HPDE6-E6E7 (cell line): ENCODE data around the gene SPSB1.

ENCODE experiments used
- DNase-seq: peaks from one replicate; pipeline ENCODE4 v3.0.0; 2011; ENCODE audit warnings: missing footprints; ENCODE audit errors: extremely low spot score

The SPSB1 gene

GRCh38 chr1:9344426-9345200 is 51.9 kb downstream of the SPSB1 start:
- no peak for DNase-seq

- DNase-seq = no peak
These were observed 52.8 kb downstream of the SPSB1 start for GRCh38 chr1:9345471-9345870.

GRCh38 chr1:9345922-9346321 is 53.2 kb downstream of the SPSB1 start:
- DNase-seq = no peak

- DNase-seq = no peak
These were observed 53.9 kb downstream of the SPSB1 start for GRCh38 chr1:9346566-9346965.

- DNase-seq = no peak
These were observed 54.6 kb downstream of the SPSB1 start for GRCh38 chr1:9347095-9347850.

- DNase-seq = no peak
These were observed 56.7 kb downstream of the SPSB1 start for GRCh38 chr1:9349331-9349851.

- no peak for DNase-seq
These were observed 57.6 kb downstream of the SPSB1 start for GRCh38 chr1:9350013-9350908.

- no peak for DNase-seq
These were observed 58.3 kb downstream of the SPSB1 start for GRCh38 chr1:9350960-9351359.

GRCh38 chr1:9351654-9352271 is 59.1 kb downstream of the SPSB1 start:
- no peak for DNase-seq

- DNase-seq = no peak
These were observed 59.9 kb downstream of the SPSB1 start for GRCh38 chr1:9352377-9353134.

GRCh38 chr1:9355503-9355902 is 62.8 kb downstream of the SPSB1 start:
- DNase-seq = no peak

GRCh38 chr1:9356021-9356420 is 63.3 kb downstream of the SPSB1 start:
- DNase-seq = no peak

GRCh38 chr1:9356829-9357466 is 64.3 kb downstream of the SPSB1 start:
- no peak for DNase-seq

GRCh38 chr1:9357958-9358357 is 65.3 kb downstream of the SPSB1 start:
- no peak for DNase-seq

- DNase-seq = no peak
These were observed 67.8 kb downstream of the SPSB1 start for GRCh38 chr1:9360371-9361064.

- no peak for DNase-seq
These were observed 69.1 kb downstream of the SPSB1 start for GRCh38 chr1:9361630-9362260.

- no peak for DNase-seq
These were observed 69.8 kb downstream of the SPSB1 start for GRCh38 chr1:9362488-9362887.

GRCh38 chr1:9363061-9363471 is 70.4 kb downstream of the SPSB1 start:
- no peak for DNase-seq

- no peak for DNase-seq
These were observed 73.6 kb downstream of the SPSB1 start for GRCh38 chr1:9366298-9366697.
